GM12878 (cell line): Measurements from ENCODE around the gene SH2D3A. TPM values are rescaled to one million over a fixed set of nuclear protein-coding genes. Genes with fewer than 3 reads are reported as not detected.

ENCODE experiments used
- BACH1 ChIP-seq: fragments of 450-650 bp; IDR thresholded peaks from 2 replicates; pipeline ENCODE4 v1.6.1; 2017; ENCODE audit warnings: mild to moderate bottlenecking, borderline replicate concordance
- BHLHE40 ChIP-seq, 2 experiments: fragments of 450-650 bp in 1 of 2; IDR thresholded peaks; 2 replicates each; pipeline ENCODE4 v1.6.1; 2011 to 2017; ENCODE audit warnings: low read depth in 2 of 2, borderline replicate concordance in 1 of 2, improper control_type of control experiment in 1 of 2, low read length in 1 of 2, mild to moderate bottlenecking in 1 of 2
- CBX3 ChIP-seq: fragments of 200-600 bp; sonication (generic); IDR thresholded peaks from 2 replicates; pipeline ENCODE4 v1.6.1; 2016; ENCODE audit warnings: low read depth, borderline replicate concordance
- CREM ChIP-seq: IDR thresholded peaks from 2 replicates; pipeline ENCODE4 v1.6.1; 2014; ENCODE audit warnings: antibody characterized with exemption, low read depth
- EED ChIP-seq: sonication (generic); IDR thresholded peaks from 2 replicates; pipeline ENCODE4 v1.6.1; 2016; ENCODE audit warnings: antibody characterized with exemption, low read depth
- EGR1 ChIP-seq, 2 experiments: IDR thresholded peaks; 1 replicate in 1 of 2; 2 replicates in 1 of 2; pipeline ENCODE4 v1.6.1; 2011 to 2012; ENCODE audit warnings: low read depth in 2 of 2, low read length in 2 of 2, borderline replicate concordance in 1 of 2, mild to moderate bottlenecking in 1 of 2, moderate library complexity in 1 of 2
- GATAD2B ChIP-seq: fragments of 450-650 bp; conservative IDR thresholded peaks from 2 replicates; pipeline ENCODE4 v1.6.1; 2017; ENCODE audit warnings: low read depth, mild to moderate bottlenecking, moderate library complexity
- HDGF ChIP-seq: fragments of 450-650 bp; IDR thresholded peaks from 2 replicates; pipeline ENCODE4 v1.6.1; 2016; ENCODE audit warnings: antibody characterized with exemption
- MTA3 ChIP-seq: IDR thresholded peaks from 2 replicates; pipeline ENCODE4 v1.6.1; 2012; ENCODE audit warnings: low read length, inconsistent platforms, borderline replicate concordance
- MXI1 ChIP-seq: fragments of 150-350 bp; IDR thresholded peaks from 2 replicates; pipeline ENCODE4 v1.6.1; 2011; ENCODE audit warnings: low read depth, mild to moderate bottlenecking, inconsistent platforms, low read length, improper control_type of control experiment
- MYC ChIP-seq: IDR thresholded peaks from 2 replicates; pipeline ENCODE4 v1.6.1; 2011; ENCODE audit warnings: mild to moderate bottlenecking, low read length, moderate library complexity, inconsistent platforms; ENCODE audit not compliant: insufficient read depth, insufficient replicate concordance, insufficient read length, severe bottlenecking
- NKRF ChIP-seq: fragments of 450-650 bp; conservative IDR thresholded peaks from 2 replicates; pipeline ENCODE4 v1.6.1; 2017; ENCODE audit warnings: mild to moderate bottlenecking, moderate library complexity
- NR2C2 ChIP-seq: IDR thresholded peaks from 2 replicates; pipeline ENCODE4 v1.6.1; 2011; ENCODE audit warnings: borderline replicate concordance, low read depth; ENCODE audit not compliant: control insufficient read depth, insufficient read length
- NRF1 ChIP-seq: conservative IDR thresholded peaks from 2 replicates; pipeline ENCODE4 v1.6.1; 2011; ENCODE audit warnings: mild to moderate bottlenecking, low read depth, low read length, improper control_type of control experiment
- PML ChIP-seq: IDR thresholded peaks from 2 replicates; pipeline ENCODE4 v1.6.1; 2012; ENCODE audit warnings: low read length, inconsistent platforms
- RCOR1 ChIP-seq: conservative IDR thresholded peaks from 2 replicates; pipeline ENCODE4 v1.6.1; 2012; ENCODE audit warnings: low read depth, low read length, improper control_type of control experiment
- RELA ChIP-seq: fragments of 450-650 bp; IDR thresholded peaks from 2 replicates; pipeline ENCODE4 v1.8.0; 2014; ENCODE audit warnings: borderline replicate concordance; ENCODE audit not compliant: partially characterized antibody
- RELB ChIP-seq: fragments of 450-650 bp; IDR thresholded peaks from 2 replicates; pipeline ENCODE4 v1.6.1; 2017; ENCODE audit warnings: low read depth, mild to moderate bottlenecking, moderate library complexity
- RFX5 ChIP-seq: IDR thresholded peaks from 2 replicates; pipeline ENCODE4 v1.6.1; 2011; ENCODE audit warnings: low read depth, low read length, improper control_type of control experiment
- RUNX3 ChIP-seq: IDR thresholded peaks from 2 replicates; pipeline ENCODE4 v1.6.1; 2012; ENCODE audit warnings: low read length, inconsistent platforms
- SIX5 ChIP-seq: IDR thresholded peaks from 2 replicates; pipeline ENCODE4 v1.6.1; 2011; ENCODE audit warnings: mild to moderate bottlenecking, low read depth, low read length, moderate library complexity; ENCODE audit not compliant: severe bottlenecking
- SMC3 ChIP-seq: IDR thresholded peaks from 2 replicates; pipeline ENCODE4 v1.6.1; 2011; ENCODE audit warnings: low read length, improper control_type of control experiment, borderline replicate concordance
- SP1 ChIP-seq: IDR thresholded peaks from one replicate; pipeline ENCODE4 v1.6.1; 2011; ENCODE audit warnings: low read depth, low read length
- STAT1 ChIP-seq: fragments of 450-650 bp; conservative IDR thresholded peaks from 2 replicates; pipeline ENCODE4 v1.6.1; 2014; ENCODE audit warnings: antibody characterized with exemption, mild to moderate bottlenecking
- TARDBP ChIP-seq: IDR thresholded peaks from 2 replicates; pipeline ENCODE4 v1.6.1; 2016; ENCODE audit warnings: borderline replicate concordance
- polyA plus RNA-seq, 11 experiments: library from polyadenylated mRNA; depleted of rRNA in 4 of 11; unstranded in 6 of 11; stranded (reverse) in 5 of 11; fragments of >200 nt; fragmentation: Nextera tagmentation in 4 of 11; fragmentation: Illumina TruSeq in 1 of 11; extraction: Ambion mirVana in 4 of 11; extraction: Trizol in 1 of 11; gene quantifications; 1 replicate in 1 of 11; 2 replicates in 10 of 11; pipeline versions ENCODE4 v1.2.1 to v1.2.3, GENCODE V29; 2011 to 2016; ENCODE audit warnings: inconsistent platforms in 2 of 11, missing spikeins in 2 of 11, low read depth in 1 of 11
- total RNA-seq, 4 experiments: library from RNA; depleted of rRNA in 3 of 4; stranded (reverse); fragments of >200 nt in 3 of 4; fragmentation: Illumina TruSeq in 1 of 4; extraction: Trizol in 1 of 4; gene quantifications; 2 replicates each; pipeline versions ENCODE4 v1.2.1 to v1.2.3, GENCODE V29; 2013 to 2021
- TF ChIP-seq, protein P1 (sequence below): fragments of 450-650 bp; IDR thresholded peaks from 2 replicates; pipeline ENCODE4 v1.6.1; 2017; ENCODE audit warnings: borderline replicate concordance

Gene SH2D3A
- total and polyA plus RNA-seq, 10 of the 15 experiments (the other 5 are each of a cell fraction or from before 2014, with no cell fraction given) = 0.77 to 24.4 (median 9.5) TPM

- TF ChIP-seq RELB (peak; percentile 59), MYC (peak; percentile 57), BHLHE40 (IDR thresholded peaks at IDR 0.05; ENCODE audit: borderline replicate concordance in 1 of 2, low read depth in 2 of 2, low read length in 1 of 2) (peak in 1 of 2 experiments; percentile 38; a peak in 1 of 4 replicates), RUNX3 (peak; percentile 59), SIX5 (no peak), SMC3 (no peak), EED (peak; percentile 66), EGR1 (IDR thresholded peaks at IDR 0.05; ENCODE audit: borderline replicate concordance in 1 of 2, low read depth in 2 of 2, low read length in 2 of 2) (0 out of 3 replicates have a peak, but pooled peaks of 1 of the 2 experiments have one; percentile 32), HDGF (peak; percentile 100), MTA3 (no peak), SP1 (peak; percentile 40), NRF1 (0 out of 2 replicates have a peak, but pooled peaks have one; percentile 11), NR2C2 (no peak), NKRF (no peak), CREM (peak; percentile 85), GATAD2B (peak; percentile 60), MXI1 (peak; percentile 65), TARDBP (no peak), RELA (peak; percentile 76), RFX5 (no peak), RCOR1 (peak; percentile 47; the same call in 1 of the 2 replicates), STAT1 (0 out of 2 replicates have a peak, but pooled peaks have one; percentile 30), PML (no peak), BACH1 (peak; percentile 29; the same call in 1 of the 2 replicates), CBX3 (no peak)
- TF ChIP-seq, protein P1, sequence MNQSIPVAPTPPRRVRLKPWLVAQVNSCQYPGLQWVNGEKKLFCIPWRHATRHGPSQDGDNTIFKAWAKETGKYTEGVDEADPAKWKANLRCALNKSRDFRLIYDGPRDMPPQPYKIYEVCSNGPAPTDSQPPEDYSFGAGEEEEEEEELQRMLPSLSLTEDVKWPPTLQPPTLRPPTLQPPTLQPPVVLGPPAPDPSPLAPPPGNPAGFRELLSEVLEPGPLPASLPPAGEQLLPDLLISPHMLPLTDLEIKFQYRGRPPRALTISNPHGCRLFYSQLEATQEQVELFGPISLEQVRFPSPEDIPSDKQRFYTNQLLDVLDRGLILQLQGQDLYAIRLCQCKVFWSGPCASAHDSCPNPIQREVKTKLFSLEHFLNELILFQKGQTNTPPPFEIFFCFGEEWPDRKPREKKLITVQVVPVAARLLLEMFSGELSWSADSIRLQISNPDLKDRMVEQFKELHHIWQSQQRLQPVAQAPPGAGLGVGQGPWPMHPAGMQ = no peak
These were observed at the start of gene SH2D3A (continued) for GRCh38 chr19:6767357-6768235.
